CD4-positive, alpha-beta T cell treated with Interleukin-6 for 4 hours (primary cell): ENCODE measurements around the gene KIF17.
"Not testable (repeated sequence)": the region's sequence is repeated elsewhere in the genome, so short reads cannot be mapped to it uniquely, and the experiment has no call there.

Source experiments
- DNase-seq: peaks from one replicate; pipeline ENCODE4 v3.0.0-alpha.2; 2020; ENCODE audit warnings: mixed read lengths

The KIF17 gene

DNA sequence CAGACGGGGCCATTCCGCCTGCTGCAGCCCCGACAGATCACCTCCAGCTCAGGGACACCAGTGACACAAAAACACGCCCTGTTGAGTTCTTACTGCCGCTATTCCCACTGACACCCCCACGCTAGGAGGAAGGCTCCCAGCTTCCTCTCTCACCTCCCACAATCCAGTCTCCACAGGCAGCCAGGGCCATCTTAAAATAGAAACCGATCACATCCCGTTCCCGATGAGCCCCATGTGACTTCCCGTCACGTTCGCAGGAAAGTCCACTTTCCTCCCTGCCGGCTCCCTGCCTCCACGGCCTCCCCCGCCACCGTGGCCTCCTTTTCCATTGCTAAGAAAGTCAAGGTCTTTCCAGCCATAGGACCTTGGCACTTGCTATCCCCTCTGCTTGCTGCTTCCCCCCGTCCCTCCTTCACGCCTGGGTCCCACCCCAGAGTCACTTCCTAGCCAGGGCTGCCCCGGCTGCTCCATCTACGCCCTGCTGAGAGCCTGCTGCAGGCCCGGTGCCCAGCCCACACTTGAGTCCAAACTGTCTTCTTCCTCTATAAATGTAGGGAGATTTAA is 32.6 kb downstream of the KIF17 start:
- no peak for DNase-seq

DNA sequence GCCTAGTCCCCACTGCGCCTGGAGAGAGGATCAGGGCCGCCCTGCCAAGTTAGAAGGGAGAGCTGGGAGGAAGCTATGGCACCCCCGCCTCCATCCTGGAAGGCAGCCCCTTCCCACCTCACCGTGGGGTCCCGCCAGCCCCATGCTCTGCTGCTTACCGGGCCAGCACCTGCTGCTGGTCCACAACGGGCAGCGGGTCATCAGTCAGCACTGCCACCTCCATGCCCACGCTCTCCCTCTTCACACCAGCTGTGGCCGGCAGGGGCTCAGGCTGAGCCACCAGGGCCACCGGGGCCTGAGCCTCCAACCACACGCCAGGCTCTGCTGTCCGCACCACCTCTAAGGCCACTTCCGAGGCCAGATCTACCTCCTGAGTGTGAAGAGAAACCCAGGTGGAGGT is 33.2 kb downstream of the KIF17 start:
- DNase-seq = no peak

DNA sequence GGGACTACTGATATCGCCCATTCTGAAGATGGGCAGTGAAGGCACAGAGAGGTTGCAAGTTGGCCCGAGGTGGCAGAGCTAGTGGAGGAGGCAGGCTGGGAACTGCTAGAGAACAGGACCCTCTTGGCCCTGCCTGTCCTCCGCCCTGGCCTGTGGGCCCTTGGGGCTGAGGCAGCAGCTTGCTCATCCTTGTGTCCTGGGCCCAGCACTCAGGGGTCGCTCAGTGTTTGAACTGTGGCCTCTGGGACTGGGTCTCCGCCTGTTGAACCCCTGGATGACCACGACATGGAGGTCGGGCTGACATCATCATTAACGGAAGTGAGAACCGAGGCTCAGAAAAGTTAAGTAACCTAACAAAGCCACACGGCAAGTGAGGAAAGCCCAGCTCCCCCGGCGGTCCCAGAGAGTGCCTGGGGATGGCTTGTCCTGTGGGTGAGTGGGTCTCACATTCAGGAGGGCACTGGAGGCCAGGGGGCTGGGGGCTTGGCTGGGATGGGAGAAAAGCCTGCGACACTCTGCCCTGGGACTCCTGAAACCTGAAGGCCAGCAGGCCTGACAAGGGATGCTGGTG is 33.7 kb downstream of the KIF17 start:
- DNase-seq = no peak

DNA sequence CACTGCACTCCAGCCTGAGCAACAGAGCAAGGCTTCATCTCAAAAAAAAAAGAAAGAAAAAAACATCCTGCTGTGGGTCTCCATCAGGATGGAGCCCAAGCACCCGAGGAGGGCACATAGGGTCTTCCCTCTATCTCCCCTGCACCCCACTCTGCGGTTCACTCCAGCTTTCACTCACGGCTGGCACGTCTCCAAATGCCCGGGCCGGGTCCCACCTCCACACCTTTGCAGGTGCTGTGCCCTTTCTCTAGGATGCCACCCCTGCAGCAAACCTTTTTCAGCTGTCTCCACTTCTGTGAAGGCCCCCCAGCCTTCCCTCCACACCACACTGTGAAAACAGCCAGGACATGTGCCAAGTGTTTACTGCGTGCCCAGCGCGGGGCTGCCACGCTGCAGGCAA is 34.2 kb downstream of the KIF17 start:
- no peak for DNase-seq

DNA sequence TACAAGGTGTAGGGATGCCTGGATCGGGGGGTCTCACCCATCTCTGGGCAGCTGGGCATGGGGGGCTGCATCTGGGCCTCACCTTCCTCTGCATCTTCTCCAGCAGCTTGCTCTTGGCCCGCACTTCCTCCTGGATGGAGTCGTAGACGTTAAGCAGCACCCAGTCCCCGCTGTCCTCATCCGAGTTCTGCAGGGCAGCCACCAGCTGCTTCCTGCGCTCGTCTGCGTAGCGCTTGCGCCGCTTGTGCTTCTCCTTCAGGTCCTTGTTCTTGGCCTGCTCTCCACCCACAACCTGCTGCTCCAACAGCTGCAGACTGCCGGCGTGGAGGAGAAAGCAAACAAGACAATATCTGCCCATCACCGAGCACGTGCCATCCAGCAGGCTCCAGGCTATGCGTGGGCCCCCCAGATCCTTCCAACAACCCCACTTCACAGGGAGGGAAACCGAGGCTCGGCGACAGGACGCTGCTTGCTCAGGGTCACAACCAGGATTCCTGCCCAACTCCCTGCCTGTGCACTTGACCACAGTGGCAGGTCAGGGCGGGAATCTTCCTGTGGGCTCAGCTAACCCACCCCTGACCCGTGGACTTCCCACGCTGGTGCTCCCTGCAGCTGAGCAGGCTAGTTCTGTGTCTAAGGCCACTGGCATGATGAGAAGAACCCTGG is 35.1 kb downstream of the KIF17 start:
- no peak for DNase-seq

DNA sequence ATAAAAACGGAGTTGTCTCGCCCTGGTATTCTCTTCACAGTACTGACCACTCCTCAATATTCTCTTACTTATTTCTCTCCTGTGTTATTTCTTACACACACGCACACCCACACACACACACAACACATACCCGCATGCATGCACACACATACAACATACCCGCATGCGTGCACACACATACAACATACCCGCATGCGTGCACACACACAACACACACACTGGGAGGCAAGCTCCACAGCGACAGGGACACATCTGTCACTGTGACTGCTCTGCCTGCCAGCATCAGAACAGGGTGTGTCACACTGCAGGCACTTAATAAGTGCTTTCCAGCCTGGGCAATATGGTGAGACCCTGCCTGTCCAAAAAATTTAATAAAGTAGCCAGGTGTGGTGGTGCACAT is 35.8 kb downstream of the KIF17 start:
- DNase-seq = no peak

GRCh38 chr1:20680269-20680668 is 37.5 kb downstream of the KIF17 start:
- no peak for DNase-seq

GRCh38 chr1:20678599-20678998 is 39.2 kb downstream of the KIF17 start:
- no peak for DNase-seq

GRCh38 chr1:20673626-20674025 is 44.2 kb downstream of the KIF17 start:
- not testable (repeated sequence) for DNase-seq

DNA sequence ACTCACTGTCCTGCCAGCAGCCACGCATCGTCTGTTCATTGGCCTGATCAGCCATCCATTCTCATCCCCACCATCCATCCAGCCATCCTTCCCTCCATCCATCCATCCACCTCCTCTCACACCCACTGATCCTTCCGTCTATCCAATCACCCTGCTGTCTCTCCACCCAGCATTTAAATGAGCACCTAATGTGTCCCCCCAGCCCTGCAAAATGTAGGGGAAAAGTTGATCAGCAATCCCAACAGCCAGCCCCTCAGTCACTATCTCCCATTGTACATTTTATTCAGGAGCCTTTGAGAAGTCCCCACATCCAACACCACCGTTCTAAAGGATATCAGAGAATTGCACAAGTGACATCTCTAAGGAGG is 45.6 kb downstream of the KIF17 start:
- DNase-seq = no peak

- no peak for DNase-seq
These were observed 46.9 kb downstream of the KIF17 start for GRCh38 chr1:20670936-20671335.

- no peak for DNase-seq
These were observed 49.2 kb downstream of the KIF17 start for GRCh38 chr1:20668581-20668980.

GRCh38 chr1:20666804-20667203 is 51.0 kb downstream of the KIF17 start:
- no peak for DNase-seq

DNA sequence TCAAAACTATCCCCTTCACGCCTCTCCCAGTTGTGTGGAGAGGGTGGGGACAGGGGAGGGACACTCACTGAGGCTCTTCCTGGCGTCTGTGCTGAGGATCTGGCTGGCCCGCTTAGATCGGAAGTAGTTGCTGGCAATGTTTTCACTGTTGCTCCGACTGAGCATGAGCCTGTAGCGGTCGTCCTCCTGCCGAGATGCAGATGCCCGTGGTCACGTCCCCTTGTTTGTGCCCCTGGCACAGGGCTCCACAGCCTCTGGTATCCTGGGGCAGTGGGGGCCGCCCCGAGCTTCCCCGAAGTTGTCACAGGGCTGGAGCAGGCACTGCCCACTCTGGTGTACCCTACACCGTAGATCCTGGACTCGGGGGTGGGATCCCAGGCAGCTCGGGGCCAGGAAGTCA is 51.7 kb downstream of the KIF17 start:
- no peak for DNase-seq

- no peak for DNase-seq
These were observed 52.1 kb downstream of the KIF17 start for GRCh38 chr1:20665726-20666125.

- DNase-seq = no peak
These were observed 53.7 kb downstream of the KIF17 start for GRCh38 chr1:20663969-20664715.

DNA sequence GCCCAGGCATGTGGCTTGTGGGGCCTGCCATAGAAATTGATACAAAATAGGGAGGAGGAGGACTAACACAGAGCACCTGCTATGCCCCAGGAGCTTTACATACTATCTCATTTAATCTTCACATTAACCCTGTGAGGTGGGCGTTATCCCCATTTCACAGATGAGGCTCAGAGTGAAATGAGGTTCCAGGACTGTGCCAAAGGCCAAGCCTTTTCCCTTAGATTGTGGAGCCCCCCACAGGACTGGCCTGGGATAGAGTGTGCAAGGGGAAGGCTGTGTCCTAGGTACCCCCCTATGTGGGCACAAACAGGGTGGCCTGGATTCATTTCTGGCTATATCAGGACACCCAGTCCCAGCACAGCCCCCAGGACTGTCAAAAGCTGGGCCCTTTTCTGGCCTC is 54.4 kb downstream of the KIF17 start:
- no peak for DNase-seq

GRCh38 chr1:20662110-20662475 is 55.7 kb downstream of the KIF17 start:
- DNase-seq = no peak

- DNase-seq = peak; percentile 97
These were observed 56.3 kb downstream of the KIF17 start, which contains the start of gene DDOST for GRCh38 chr1:20661207-20662109. DDOST (minus strand) TSS chr1:20661369; CDS start chr1:20661350, 19 bp downstream.

GRCh38 chr1:20660847-20661206 is 57.0 kb downstream of the KIF17 start:
- DNase-seq = no peak

GRCh38 chr1:20660363-20660762 is 57.4 kb downstream of the KIF17 start:
- DNase-seq = no peak

DNA sequence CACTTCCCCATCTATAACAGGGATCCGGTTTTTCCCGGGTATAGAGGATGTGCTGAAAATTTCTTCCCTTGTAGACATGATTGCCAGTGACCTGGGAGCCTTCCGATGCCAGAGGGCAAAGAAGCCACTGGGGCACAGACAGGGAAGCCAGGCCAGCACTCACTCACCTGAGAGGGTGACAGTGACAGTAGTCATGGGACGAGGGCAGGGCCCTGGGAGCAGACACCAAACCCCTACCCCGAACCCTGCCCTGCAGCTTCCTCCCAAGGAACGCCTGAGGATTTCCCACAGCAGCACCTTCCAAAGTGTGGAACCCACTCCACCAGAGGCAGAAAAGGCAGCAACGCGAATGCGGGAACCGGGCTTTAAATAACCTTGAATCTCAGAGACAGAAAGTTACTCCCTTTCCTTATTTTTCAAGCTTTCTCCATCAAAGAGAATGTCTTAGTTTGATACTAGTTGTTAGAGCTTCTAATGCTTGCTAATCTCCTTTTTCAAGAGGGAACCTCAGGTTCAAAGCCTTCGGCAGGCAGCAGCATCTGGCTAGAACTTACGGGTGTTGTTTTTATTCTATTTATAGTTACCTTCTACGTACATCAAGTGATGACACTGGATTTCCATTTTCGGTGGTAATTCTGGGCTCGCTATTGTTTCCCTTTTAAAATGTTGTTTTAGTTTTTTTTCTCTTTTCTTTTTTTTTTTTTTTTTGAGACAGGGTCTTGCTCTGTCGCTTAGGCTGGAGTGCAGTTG is 59.5 kb downstream of the KIF17 start:
- DNase-seq = no peak
